MM.1S (cell line): ENCODE measurements around the gene TMEM258.

Source experiments
- DNase-seq: peaks from one replicate; pipeline ENCODE4 v3.0.0-alpha.2; 2015
- H2AFZ ChIP-seq: fragments of 300-600 bp; sonication (generic); 2 replicates; pipeline ENCODE4 v1.6.0; 2016; ENCODE audit warnings: antibody characterized with exemption, low read length
- H3F3A ChIP-seq: fragments of 300-600 bp; sonication (generic); 2 replicates; pipeline ENCODE4 v1.6.1; 2016; ENCODE audit warnings: mild to moderate bottlenecking, antibody characterized with exemption, low read length, moderate library complexity, mixed read lengths; ENCODE audit not compliant: insufficient read depth
- H3K27ac ChIP-seq: fragments of 300-600 bp; sonication (generic); 2 replicates; pipeline ENCODE4 v1.5.1; 2016; ENCODE audit warnings: mild to moderate bottlenecking, low read length
- H3K27me3 ChIP-seq: fragments of 300-600 bp; sonication (generic); replicated peaks from 2 replicates; pipeline ENCODE4 v1.6.0; 2016; ENCODE audit warnings: low read length; ENCODE audit not compliant: insufficient read depth
- H3K36me3 ChIP-seq: fragments of 300-600 bp; sonication (generic); replicated peaks from 2 replicates; pipeline ENCODE4 v1.6.1; 2016; ENCODE audit warnings: mild to moderate bottlenecking, low read length, mixed read lengths; ENCODE audit not compliant: insufficient read depth
- H3K4me1 ChIP-seq: fragments of 300-600 bp; sonication (generic); 2 replicates; pipeline ENCODE4 v1.6.1; 2016; ENCODE audit warnings: low read length, mixed read lengths
- H3K4me2 ChIP-seq: fragments of 300-600 bp; sonication (generic); 2 replicates; pipeline ENCODE4 v1.6.0; 2016; ENCODE audit warnings: low read depth, low read length
- H3K4me3 ChIP-seq: fragments of 300-600 bp; sonication (generic); 2 replicates; pipeline ENCODE4 v1.5.1; 2016; ENCODE audit warnings: low read length, mixed read lengths
- H3K79me2 ChIP-seq: fragments of 300-600 bp; sonication (generic); 2 replicates; pipeline ENCODE4 v1.6.1; 2016; ENCODE audit warnings: mixed run types, low read length, mixed read lengths
- H3K9ac ChIP-seq: fragments of 300-600 bp; sonication (generic); 2 replicates; pipeline ENCODE4 v1.6.1; 2016; ENCODE audit warnings: low read length, mixed read lengths
- H3K9me2 ChIP-seq: fragments of 300-600 bp; sonication (generic); replicated peaks from 2 replicates; pipeline ENCODE4 v1.6.1; 2016; ENCODE audit warnings: mild to moderate bottlenecking, low read length, mixed read lengths; ENCODE audit not compliant: insufficient read depth
- H3K9me3 ChIP-seq: fragments of 300-600 bp; sonication (generic); replicated peaks from 2 replicates; pipeline ENCODE4 v1.6.1; 2016; ENCODE audit warnings: mild to moderate bottlenecking, low read length, mixed read lengths; ENCODE audit not compliant: insufficient read depth
- H4K20me1 ChIP-seq: fragments of 300-600 bp; sonication (generic); 2 replicates; pipeline ENCODE4 v1.6.1; 2016; ENCODE audit warnings: mild to moderate bottlenecking, low read length, moderate library complexity, mixed read lengths; ENCODE audit not compliant: insufficient read depth
- EZH2 ChIP-seq: fragments of 300-600 bp; sonication (generic); optimal IDR thresholded peaks from 2 replicates; pipeline ENCODE3; 2017; ENCODE audit warnings: low read depth, mild to moderate bottlenecking, antibody characterized with exemption, low read length, mixed read lengths
- EZH2phosphoT487 ChIP-seq: fragments of 300-600 bp; sonication (generic); IDR thresholded peaks from 2 replicates; pipeline ENCODE4 v1.6.1; 2018; ENCODE audit warnings: antibody characterized with exemption, low read length
- TF ChIP-seq, protein P1 (sequence below): fragments of 300-600 bp; sonication (generic); IDR thresholded peaks from 2 replicates; pipeline ENCODE4 v1.5.1; 2016; ENCODE audit warnings: antibody characterized with exemption, low read length, mixed read lengths

Gene TMEM258

DNA sequence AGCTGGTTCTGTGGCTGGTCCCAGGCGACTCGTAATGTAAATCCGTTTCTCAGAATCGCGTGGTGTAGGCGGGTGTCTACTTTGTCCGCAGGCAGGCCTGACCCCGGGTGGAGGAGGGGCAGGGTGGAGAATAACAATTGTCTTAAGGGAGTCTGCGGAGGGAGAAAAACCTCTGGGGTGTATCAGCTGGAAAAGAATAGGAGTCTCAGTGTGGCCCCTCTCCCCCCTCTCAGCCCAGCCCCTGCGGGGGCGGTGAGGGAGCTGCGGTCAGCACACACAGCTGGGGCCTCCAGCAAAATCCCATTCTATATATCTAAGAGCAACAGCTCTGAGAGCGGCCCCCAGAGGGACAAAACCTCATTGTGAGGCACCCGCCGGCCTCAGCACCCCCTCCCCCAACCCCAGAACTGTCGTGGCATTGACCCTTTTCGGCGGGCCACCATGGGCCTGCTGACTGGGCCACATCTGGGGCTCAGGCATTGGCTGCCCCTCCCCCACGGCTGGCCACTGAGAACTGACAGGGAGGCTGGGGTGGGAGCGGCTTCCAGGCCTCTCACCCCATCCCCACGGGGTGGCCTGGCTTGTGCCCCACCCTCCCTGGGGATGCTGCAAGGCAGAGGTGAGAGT is 42.7 kb downstream of the TMEM258 start:
- Histone ChIP-seq H3K4me3 (no peak overlapping the region), H2AFZ (no peak overlapping the region)

DNA sequence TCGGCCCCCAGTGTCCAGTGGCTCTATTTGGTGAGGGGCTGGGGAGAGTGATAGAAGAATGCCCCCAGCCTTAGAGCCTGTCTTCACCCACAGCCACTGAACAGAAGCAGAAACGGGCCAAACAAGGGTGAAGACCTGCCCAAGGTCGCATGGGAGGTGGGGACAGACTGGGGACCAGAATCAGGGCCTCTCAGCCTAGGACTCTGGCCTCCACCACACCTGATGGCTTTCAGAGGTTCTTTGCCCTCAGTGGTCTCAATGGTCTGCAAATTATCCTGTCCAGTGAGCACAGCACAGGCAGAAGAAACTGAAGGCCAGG is 44.5 kb downstream of the TMEM258 start:
- no peaks in the 10 kb centered on the region for H3K36me3 ChIP-seq
- no peak for DNase-seq
- H3K9me3 ChIP-seq, result no peaks in the 10 kb centered on the region
- H2AFZ ChIP-seq, result peak overlapping the region; percentile 24; the same call in 1 of the 2 replicates
- peaks cover 72% of the 10 kb centered on the region for H3K27me3 ChIP-seq
- H3K4me2 ChIP-seq, result peak overlapping the region; percentile 27; the same call in 1 of the 2 replicates
- no peak overlapping the region for H3K27ac ChIP-seq
- H3F3A ChIP-seq, result no peaks in the 10 kb centered on the region
- H4K20me1 ChIP-seq, result no peaks in the 10 kb centered on the region
- TF ChIP-seq, protein P1, sequence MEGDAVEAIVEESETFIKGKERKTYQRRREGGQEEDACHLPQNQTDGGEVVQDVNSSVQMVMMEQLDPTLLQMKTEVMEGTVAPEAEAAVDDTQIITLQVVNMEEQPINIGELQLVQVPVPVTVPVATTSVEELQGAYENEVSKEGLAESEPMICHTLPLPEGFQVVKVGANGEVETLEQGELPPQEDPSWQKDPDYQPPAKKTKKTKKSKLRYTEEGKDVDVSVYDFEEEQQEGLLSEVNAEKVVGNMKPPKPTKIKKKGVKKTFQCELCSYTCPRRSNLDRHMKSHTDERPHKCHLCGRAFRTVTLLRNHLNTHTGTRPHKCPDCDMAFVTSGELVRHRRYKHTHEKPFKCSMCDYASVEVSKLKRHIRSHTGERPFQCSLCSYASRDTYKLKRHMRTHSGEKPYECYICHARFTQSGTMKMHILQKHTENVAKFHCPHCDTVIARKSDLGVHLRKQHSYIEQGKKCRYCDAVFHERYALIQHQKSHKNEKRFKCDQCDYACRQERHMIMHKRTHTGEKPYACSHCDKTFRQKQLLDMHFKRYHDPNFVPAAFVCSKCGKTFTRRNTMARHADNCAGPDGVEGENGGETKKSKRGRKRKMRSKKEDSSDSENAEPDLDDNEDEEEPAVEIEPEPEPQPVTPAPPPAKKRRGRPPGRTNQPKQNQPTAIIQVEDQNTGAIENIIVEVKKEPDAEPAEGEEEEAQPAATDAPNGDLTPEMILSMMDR, result peak; percentile 26; the same call in 1 of the 2 replicates
- no peak for TF ChIP-seq EZH2
- no peaks in the 10 kb centered on the region for H3K9me2 ChIP-seq
- no peak overlapping the region for H3K4me3 ChIP-seq
- no peaks in the 10 kb centered on the region; the same call in 1 of the 2 replicates for H3K4me1 ChIP-seq
- no peaks in the 10 kb centered on the region for H3K79me2 ChIP-seq
- no peak overlapping the region for H3K9ac ChIP-seq

More for the DNA sequence above, 42.7 kb downstream of the TMEM258 start:
- Histone ChIP-seq H3K9me2 (no peaks in the 10 kb centered on the region), H3K79me2 (no peaks in the 10 kb centered on the region), H3K9ac (no peak overlapping the region), H3K9me3 (no peaks in the 10 kb centered on the region), H3K27ac (no peak overlapping the region), H3K4me1 (no peaks in the 10 kb centered on the region; the same call in 1 of the 2 replicates), H3K36me3 (no peaks in the 10 kb centered on the region), H4K20me1 (no peaks in the 10 kb centered on the region), H3K4me2 (no peak overlapping the region), H3K27me3 (peaks cover 72% of the 10 kb centered on the region), H3F3A (no peaks in the 10 kb centered on the region)
- no peak for DNase-seq
- TF ChIP-seq, protein P1, result no peak
- TF ChIP-seq EZH2 (no peak), EZH2phosphoT487 (no peak)

DNA sequence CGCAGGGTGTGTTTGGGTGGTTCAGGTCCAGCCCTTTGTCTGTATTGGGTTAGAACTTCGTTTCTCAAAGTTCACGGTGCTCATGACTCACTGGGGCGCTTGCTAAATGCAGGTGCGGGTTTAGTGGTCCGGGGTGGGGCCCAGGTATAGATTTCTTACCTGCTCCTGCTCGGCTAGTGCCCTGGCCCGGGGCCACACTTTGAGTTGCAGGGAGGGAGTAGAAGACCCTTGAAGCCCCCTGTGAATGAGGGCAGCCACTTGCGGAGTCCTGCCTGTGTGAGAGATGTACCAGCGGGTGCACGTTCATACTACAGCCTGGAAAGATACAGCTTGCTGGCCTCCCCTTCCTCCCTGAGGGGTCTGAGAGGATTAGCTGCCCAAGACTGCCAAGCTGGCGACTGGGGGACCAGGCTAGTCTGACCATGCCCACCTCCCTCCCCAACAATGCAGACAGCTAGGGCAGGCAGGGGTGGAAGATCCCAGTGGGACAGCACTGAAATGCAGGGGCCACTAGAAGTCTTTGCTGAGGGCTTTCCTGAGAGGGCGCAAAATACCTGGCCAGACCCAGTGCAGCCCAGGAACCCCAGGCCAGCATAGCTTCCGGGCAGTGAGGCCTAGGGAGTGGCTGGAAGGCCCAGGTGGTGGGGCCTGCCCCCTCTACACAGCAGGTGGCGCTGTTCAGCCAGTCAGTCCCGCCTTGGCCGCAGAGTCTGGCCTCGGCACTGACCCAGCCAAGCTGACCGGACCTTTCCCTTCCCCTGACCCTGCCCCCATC is 45.0 kb downstream of the TMEM258 start:
- H3K9ac ChIP-seq, result no peak overlapping the region
- no peaks in the 10 kb centered on the region for H3K79me2 ChIP-seq
- no peaks in the 10 kb centered on the region for H4K20me1 ChIP-seq
- H3K9me3 ChIP-seq, result no peaks in the 10 kb centered on the region
- H3K4me3 ChIP-seq, result no peak overlapping the region
- no peaks in the 10 kb centered on the region for H3K9me2 ChIP-seq
- H2AFZ ChIP-seq, result peak overlapping the region; percentile 24; the same call in 1 of the 2 replicates
- H3F3A ChIP-seq, result no peaks in the 10 kb centered on the region
- peaks cover 72% of the 10 kb centered on the region for H3K27me3 ChIP-seq
- H3K36me3 ChIP-seq, result no peaks in the 10 kb centered on the region
- no peaks in the 10 kb centered on the region; the same call in 1 of the 2 replicates for H3K4me1 ChIP-seq
- no peak overlapping the region for H3K27ac ChIP-seq
- DNase-seq, result peak; percentile 47
- H3K4me2 ChIP-seq, result peak overlapping the region; percentile 27; the same call in 1 of the 2 replicates
- TF ChIP-seq EZH2, result no peak
- TF ChIP-seq, protein P1, result peak; percentile 87
